HCT116 (cell line): ENCODE results near the gene SLC22A5.

Experiments
- CTCF ChIP-seq, 3 experiments: fragments of 200-600 bp in 1 of 3; sonication (generic) in 1 of 3; IDR thresholded peaks in 2 of 3; conservative IDR thresholded peaks in 1 of 3; 2 replicates each; pipeline ENCODE4 v1.5.1; 2012 to 2017; ENCODE audit warnings: low read depth in 2 of 3, low read length in 2 of 3, antibody characterized with exemption in 1 of 3, borderline replicate concordance in 1 of 3, control low read depth in 1 of 3, mild to moderate bottlenecking in 1 of 3, mixed read lengths in 1 of 3, mixed run types in 1 of 3, moderate library complexity in 1 of 3; ENCODE audit not compliant: insufficient read depth in 1 of 3
- ELF1 ChIP-seq: IDR thresholded peaks from 2 replicates; pipeline ENCODE4 v1.6.1; 2012; ENCODE audit warnings: low read depth, borderline replicate concordance
- EZH2 ChIP-seq: fragments of 200-600 bp; sonication (generic); IDR thresholded peaks from 2 replicates; pipeline ENCODE4 v1.6.1; 2017; ENCODE audit warnings: antibody characterized with exemption, mixed run types
- EZH2phosphoT487 ChIP-seq: fragments of 200-600 bp; IDR thresholded peaks from 2 replicates; pipeline ENCODE4 v1.6.1; 2018; ENCODE audit warnings: antibody characterized with exemption, borderline replicate concordance
- FOSL1 ChIP-seq: IDR thresholded peaks from 2 replicates; pipeline ENCODE4 v1.6.1; 2012; ENCODE audit warnings: low read depth
- JUND ChIP-seq: IDR thresholded peaks from 2 replicates; pipeline ENCODE4 v1.6.1; 2012
- POLR2A ChIP-seq: IDR thresholded peaks from 2 replicates; pipeline ENCODE4 v1.7.0; 2011; ENCODE audit warnings: borderline replicate concordance; ENCODE audit not compliant: insufficient read depth, insufficient read length; ENCODE audit errors: extremely low read depth
- POLR2AphosphoS5 ChIP-seq: IDR thresholded peaks from 2 replicates; pipeline ENCODE4 v1.6.1; 2011; ENCODE audit warnings: mild to moderate bottlenecking, low read depth, low read length, moderate library complexity
- REST ChIP-seq: IDR thresholded peaks from 2 replicates; pipeline ENCODE4 v1.6.1; 2012; ENCODE audit warnings: low read depth
- SP1 ChIP-seq: IDR thresholded peaks from 2 replicates; pipeline ENCODE4 v1.6.1; 2012; ENCODE audit warnings: low read depth
- TCF7L2 ChIP-seq: IDR thresholded peaks from 2 replicates; pipeline ENCODE4 v1.7.0; 2011; ENCODE audit warnings: borderline replicate concordance, inconsistent platforms; ENCODE audit not compliant: insufficient read depth, insufficient read length; ENCODE audit errors: extremely low read depth

GRCh38 chr5:132435447-132435846 is 65.9 kb downstream of the SLC22A5 start:
- no peak for TF ChIP-seq JUND
- no peak for TF ChIP-seq POLR2AphosphoS5
- no peak for TF ChIP-seq TCF7L2
- TF ChIP-seq CTCF (IDR thresholded peaks at IDR 0.05 in 2 of 3, conservative IDR thresholded peaks at IDR 0.05 in 1 of 3; ENCODE audit: borderline replicate concordance in 1 of 3, insufficient read depth in 1 of 3, low read depth in 2 of 3, low read length in 2 of 3), result no peak
- no peak for TF ChIP-seq POLR2A
- no peak for TF ChIP-seq EZH2
- TF ChIP-seq REST, result no peak
- TF ChIP-seq SP1, result no peak
- TF ChIP-seq ELF1, result no peak
- TF ChIP-seq FOSL1, result no peak
- no peak for TF ChIP-seq EZH2phosphoT487
